HUDEP-2 (cell line): ENCODE data around the gene GRAMD1C.

Experiments
- DNase-seq, 76 experiments: peaks; one replicate each; lab custom pipeline; 2025; ENCODE audit not compliant: unreplicated experiment in 76 of 76; lab: John Stamatoyannopoulos, UW

Gene GRAMD1C

DNA sequence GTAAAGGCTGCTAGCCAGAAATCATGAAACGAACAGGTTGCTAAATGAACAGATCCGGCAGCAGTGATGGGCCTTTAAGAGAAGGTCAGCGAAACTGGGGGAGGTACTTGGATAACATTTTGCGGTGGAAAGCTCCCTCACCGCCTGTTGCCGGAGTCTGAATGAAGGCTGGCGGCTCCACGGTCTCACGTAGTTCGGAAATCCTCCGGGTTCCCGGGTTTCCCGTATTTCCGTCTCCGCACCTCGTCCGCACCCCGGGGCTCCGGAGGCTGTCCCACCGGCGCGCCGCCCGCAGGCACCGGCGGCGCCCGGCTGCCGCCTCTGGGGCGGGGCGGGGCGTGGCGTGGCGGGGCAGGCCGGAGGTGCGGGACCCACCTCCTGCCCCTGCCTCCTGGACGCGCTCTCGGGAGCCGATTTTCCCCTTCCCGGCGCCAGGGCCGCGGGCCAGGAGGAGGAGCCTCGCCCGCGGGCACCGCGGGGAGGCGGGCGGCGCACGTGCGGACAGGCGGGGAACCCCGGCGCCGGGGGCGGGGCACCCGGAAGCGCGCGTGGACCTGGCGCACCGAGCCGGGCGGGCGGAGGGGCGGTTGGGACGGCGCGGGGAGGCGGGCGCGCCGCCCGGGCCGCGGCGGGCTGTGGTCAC lies 108.9 kb downstream of the GRAMD1C start, which contains the start of gene ZDHHC23:
ZDHHC23 (plus strand) TSS at position 642 of the 643 bp plus-strand sequence. CDS start 790 bp downstream, outside the sequence.
- peak in 48 of 76 experiments; percentile 3 to 58 (median 28) for DNase-seq

DNA sequence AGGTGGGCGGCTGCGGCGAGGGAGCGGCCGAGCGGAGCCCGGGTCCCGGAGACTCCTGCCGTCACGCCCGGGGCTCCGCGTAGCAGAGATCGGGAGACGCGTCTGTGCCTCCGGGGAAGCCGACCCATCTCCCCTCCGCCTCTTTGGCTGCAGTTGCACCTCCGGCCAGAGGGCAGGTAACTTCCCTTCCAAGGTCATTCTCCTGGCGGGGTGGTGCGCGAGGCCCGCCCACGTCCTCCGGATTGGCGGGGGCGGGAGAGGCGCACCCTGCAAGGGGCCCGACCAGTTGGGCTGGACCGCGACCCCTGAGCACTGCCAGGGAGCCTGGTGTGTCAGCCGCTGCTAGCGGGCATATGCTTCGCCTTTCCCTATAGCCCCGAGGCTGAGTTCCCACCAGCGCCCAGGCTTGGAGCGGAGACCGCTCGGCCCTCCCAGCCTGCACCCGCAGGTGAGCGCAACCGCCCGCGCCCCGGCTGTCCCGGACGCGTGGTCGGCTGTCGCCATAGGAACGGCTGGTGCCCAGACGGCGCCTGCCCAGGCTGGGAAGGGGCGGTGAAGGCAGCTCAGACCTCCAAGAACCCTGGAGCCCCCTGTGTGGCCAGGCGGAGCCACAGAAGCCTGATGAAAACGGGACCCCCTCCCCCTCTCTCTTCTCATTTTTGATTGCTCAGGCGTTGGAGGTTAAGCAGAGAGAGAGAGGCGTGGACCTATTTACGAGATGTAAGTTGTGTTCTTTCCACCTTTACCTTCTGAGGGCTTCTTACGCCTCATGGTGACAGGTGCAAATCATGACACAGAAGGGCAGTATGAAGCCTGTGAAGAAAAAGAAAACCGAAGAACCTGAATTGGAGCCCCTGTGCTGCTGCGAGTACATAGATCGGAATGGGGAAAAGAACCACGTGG lies 109.7 kb downstream of the GRAMD1C start:
- DNase-seq: peak in 3 of 76 experiments; percentile 3 to 38 (median 21)

DNA sequence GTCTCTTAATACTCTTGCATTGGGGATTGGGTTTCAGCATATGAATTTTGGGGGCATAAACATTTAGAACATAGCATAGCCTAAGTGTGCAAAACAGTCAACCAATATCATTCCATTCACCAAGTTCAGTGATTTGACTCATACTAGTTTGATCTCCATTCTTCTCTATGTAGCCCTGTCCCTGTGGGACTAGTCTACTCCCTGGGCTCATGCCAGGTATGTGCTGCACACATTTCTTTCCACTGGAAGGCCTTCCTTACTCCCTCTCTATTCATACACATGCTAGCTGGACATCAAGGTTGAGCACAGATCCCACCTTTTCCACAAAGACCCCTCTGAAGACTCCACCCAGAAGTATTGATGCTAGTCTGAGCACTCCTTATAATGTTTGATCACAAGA lies 114.3 kb downstream of the GRAMD1C start:
- DNase-seq: no peak

DNA sequence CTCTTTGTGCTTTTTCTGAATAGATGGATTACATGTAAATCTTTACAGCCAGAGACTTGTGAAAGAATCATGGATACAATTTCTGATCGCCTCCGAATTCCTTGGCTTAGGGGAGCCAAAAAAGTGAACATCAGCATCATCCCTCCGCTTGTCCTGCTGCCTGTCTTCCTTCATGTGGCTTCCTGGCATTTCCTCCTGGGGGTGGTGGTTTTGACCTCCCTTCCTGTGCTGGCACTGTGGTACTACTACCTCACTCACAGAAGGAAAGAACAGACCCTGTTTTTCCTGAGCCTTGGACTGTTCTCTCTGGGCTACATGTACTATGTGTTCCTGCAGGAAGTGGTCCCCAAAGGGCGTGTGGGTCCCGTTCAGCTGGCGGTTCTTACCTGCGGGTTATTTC lies 115.1 kb downstream of the GRAMD1C start:
- DNase-seq: no peak

DNA sequence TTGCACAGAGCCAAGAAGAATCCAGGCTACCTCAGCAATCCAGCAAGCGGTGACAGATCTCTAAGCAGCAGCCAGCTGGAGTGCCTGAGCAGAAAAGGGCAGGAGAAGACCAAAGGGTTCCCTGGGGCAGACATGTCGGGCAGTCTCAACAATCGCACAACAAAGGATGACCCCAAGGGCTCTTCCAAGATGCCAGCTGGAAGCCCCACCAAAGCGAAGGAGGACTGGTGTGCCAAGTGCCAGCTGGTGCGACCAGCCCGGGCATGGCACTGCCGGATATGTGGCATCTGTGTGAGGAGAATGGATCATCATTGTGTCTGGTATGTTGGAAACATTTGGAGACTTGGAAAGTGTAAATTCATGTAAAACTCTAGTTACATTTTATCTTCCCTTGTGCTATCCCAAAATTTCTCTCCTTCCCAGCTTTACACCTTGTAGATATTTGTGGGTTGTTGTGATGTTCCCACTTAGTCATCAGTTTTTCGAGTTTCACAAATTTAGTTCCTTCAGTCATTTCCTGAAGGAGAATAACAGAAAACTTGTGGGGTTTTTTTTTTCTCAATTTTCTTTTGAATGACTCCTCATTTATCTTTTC lies 115.6 kb downstream of the GRAMD1C start:
- no peak for DNase-seq

DNA sequence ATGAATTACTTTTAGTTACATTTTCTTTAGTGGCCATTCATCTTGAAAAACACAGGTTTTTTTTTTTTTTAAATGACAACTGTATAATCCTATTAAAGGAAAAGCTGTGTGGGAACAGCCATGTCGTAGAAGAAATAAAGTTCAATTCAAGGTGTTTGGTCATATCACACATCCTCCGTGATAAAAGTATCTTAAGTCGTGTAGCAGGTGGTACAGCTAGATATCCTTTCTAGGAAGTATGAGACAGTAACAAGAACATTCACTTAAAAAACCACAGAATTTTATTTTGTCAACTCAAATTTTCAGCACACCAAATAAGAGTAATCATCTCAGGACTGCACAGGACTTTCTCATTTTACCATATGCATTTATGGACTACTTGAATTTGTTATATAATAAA lies 125.3 kb downstream of the GRAMD1C start:
- peak in 1 of 76 experiments; percentile 5 for DNase-seq

DNA sequence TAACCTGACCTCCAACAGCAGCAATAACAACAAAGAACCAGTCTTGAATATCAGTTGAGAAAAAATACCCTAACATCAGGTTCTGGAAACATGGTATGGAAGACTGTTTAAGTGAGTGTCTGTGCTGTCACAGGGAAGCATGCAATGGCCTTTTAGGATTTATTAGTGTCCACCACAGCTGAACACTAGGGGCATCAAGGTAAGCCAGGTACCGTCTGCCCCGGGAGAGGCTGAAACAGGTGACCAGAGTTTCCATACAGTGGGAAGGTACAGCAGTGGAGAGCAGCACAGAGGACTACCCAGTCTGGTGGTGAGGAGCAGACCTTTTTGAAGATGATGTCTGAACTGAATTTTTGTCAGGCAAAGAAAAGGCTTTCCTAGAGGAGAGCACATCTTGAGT lies 127.6 kb downstream of the GRAMD1C start:
- no peak for DNase-seq

DNA sequence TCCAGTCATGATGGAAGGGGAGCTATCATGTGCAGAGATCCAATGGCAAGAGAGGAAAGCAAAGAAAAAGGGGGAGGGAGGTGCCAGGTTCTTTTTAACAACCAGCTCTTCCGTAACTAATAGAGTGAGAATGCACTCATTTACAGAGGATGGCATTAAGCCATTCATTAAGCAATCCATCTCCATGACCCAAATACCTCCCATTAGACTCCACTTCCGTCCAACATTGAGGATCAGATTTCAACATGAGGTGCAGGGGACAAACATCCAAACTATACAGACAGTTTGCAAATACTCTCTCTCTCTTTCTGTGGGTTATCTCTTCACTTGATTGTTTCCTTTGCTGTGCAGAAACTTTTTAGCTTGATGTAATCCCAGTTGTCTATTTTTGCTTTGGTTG lies 130.4 kb downstream of the GRAMD1C start:
- DNase-seq: no peak

DNA sequence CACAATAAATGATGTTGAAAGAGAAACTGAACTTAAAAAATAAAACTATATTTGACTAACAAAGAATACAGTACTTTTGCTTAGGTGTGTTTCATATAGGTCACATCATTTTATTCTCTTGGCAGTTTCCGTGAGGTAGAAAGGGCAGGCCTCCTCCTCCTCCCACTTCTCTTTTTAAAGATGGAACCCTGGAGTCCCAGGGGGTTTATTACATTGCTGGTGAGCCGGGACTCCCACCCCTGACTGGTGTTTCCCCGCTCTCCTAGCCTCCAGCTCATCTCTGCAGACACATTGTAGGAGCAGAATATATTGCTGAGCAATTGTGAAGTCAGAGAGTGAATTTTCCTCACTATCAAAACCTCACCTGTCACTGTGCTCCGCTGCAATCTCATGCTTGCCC lies 139.2 kb downstream of the GRAMD1C start:
- no peak for DNase-seq

DNA sequence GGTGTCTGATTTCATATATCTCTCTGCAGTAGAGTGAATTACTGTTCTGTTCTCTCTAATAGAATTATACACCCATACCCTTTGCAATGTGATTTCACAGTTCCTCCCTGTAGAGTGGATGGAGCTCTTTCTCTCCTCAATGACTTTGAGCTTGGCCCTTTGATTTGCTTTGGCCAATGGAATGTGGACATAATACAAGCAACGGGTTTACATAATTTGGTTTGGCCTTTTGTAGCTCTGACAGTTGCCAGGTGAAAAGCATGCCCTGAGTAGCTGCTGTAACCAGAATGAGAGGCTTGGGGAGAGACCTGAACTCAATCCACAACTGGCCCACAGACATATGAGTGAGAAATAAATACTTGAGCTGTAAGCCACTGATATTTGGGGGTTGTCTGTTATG lies 141.3 kb downstream of the GRAMD1C start:
- DNase-seq: no peak

DNA sequence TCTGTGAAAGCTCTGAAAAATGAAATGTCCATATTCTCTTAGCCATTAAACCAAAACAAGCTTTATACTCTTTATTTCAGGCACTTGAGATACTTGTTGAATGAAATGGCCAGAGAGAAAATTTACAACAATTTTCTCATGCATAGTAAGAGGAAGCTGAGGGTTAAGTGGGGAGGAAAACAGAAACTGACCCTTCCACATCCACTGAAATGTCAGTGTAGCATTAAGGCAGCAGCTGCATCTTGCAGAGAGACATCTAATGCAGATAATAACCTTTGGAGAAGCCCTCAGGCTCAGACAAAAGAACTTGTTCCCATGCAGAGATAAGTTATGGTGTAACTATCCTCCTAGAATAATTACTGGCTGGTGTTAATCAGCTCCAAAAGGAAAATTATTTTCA lies 143.2 kb downstream of the GRAMD1C start:
- DNase-seq: no peak

DNA sequence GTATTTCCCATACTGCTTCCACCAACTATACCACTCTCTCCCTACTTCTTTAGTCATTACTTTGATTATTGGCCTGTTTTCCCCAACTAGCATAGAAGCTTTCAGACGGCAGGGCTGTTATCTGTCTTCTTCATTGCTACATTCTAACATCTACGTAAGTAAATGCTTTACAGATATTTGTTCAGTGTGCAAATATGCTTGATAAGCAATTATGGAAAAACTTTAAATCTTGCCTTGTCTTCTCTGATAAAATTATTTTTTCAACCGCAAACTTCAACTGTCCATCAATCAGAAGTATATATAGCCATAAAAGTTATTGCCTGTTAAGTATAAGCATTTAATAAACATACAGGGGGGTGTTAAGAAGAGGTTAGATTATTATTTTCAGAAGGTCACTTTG lies 145.0 kb downstream of the GRAMD1C start:
- no peak for DNase-seq

DNA sequence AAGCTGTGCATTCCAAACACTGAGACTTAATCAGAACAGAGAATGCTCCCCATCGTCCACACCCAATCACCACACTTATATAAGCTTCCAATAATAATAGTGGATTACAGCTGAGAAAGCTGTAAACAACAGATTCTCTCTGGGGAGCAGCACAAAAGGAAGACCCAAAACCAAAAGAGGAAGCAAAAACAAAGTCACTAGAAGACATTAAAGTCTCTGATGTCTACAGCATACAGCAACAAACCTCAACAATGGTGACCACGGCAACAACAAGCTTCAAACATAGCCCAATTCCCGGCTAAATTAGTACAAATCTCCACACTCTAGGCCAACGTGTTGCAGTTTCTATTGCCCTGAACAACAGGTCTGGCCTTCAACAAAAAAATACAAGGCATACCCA lies 147.0 kb downstream of the GRAMD1C start:
- no peak for DNase-seq
